Small intestine (tissue), 7 donors: ENCODE measurements around the gene VRK2. TPM values are rescaled to one million over a fixed set of nuclear protein-coding genes. Genes with fewer than 3 reads are reported as not detected.
"Not testable (repeated sequence)": the region's sequence is repeated elsewhere in the genome, so short reads cannot be mapped to it uniquely, and the experiment has no call there.

Experiments
- DNase-seq, 2 donors: peaks; one replicate each; pipeline versions ENCODE4 v3.0.0 to v3.0.0-alpha.2; 2013
- FAIRE-seq: peaks from 2 replicates; lab custom pipeline; 2012; peaks lifted over from hg19 to GRCh38; lab: Jason Lieb, UNC
- H3K27ac ChIP-seq, 3 donors: one replicate each; pipeline ENCODE4 v1.5.1; 2013; ENCODE audit warnings: low read length in 2 of 3, mild to moderate bottlenecking in 2 of 3, control low read depth in 1 of 3, inconsistent platforms in 1 of 3, low read depth in 1 of 3, moderate library complexity in 1 of 3
- H3K27me3 ChIP-seq, 3 donors: one replicate each; pipeline ENCODE4 v1.6.1; 2013; ENCODE audit warnings: low read length in 3 of 3, inconsistent platforms in 1 of 3; ENCODE audit not compliant: control insufficient read depth in 3 of 3, insufficient read depth in 3 of 3
- H3K36me3 ChIP-seq, 3 donors: one replicate each; pipeline ENCODE4 v1.6.1; 2013; ENCODE audit warnings: low read length in 3 of 3, inconsistent platforms in 1 of 3, low read depth in 1 of 3, mild to moderate bottlenecking in 1 of 3, moderate library complexity in 1 of 3; ENCODE audit not compliant: control insufficient read depth in 3 of 3, insufficient read depth in 2 of 3
- H3K4me1 ChIP-seq, 3 donors: one replicate each; pipeline ENCODE4 v1.6.1; 2013; ENCODE audit warnings: low read length in 2 of 3, inconsistent platforms in 1 of 3, low read depth in 1 of 3, mild to moderate bottlenecking in 1 of 3, moderate library complexity in 1 of 3; ENCODE audit not compliant: control insufficient read depth in 3 of 3, insufficient read depth in 2 of 3
- H3K4me3 ChIP-seq, 3 donors: one replicate each; pipeline ENCODE4 v1.5.1; 2013; ENCODE audit warnings: low read length in 3 of 3, control low read depth in 1 of 3, inconsistent platforms in 1 of 3, low read depth in 1 of 3, mild to moderate bottlenecking in 1 of 3, moderate library complexity in 1 of 3
- H3K9me3 ChIP-seq, 2 donors: one replicate each; pipeline ENCODE4 v1.6.1; 2013; ENCODE audit warnings: low read depth in 1 of 2, low read length in 1 of 2; ENCODE audit not compliant: control insufficient read depth in 2 of 2, insufficient read depth in 1 of 2
- WGBS, 3 donors: extraction: QIAGEN DNeasy Blood & Tissue Kit; methylation state at CpG; one replicate each; pipeline ENCODE4 v1.1.7; 2013; 5-methylcytosine and 5-hydroxymethylcytosine counted together
- polyA plus RNA-seq, 4 donors: library from polyadenylated mRNA; stranded (reverse) in 3 of 4; unstranded in 1 of 4; fragments of 200-250 nt in 3 of 4; fragments of 120-200 nt in 1 of 4; gene quantifications; one replicate each; pipeline versions ENCODE4 v1.2.1 to v1.2.3, GENCODE V29; 2013
- donor health status: healthy with polysubstance abuse.
- donor health status: control.
- donor health status: control.
- donor health status: Bipolar disorder and iron deficiency.
- donor health status: healthy.

The VRK2 gene
- polyA plus RNA-seq, 4 donors, result 5.1 to 18.0 (median 6.9) TPM

DNA sequence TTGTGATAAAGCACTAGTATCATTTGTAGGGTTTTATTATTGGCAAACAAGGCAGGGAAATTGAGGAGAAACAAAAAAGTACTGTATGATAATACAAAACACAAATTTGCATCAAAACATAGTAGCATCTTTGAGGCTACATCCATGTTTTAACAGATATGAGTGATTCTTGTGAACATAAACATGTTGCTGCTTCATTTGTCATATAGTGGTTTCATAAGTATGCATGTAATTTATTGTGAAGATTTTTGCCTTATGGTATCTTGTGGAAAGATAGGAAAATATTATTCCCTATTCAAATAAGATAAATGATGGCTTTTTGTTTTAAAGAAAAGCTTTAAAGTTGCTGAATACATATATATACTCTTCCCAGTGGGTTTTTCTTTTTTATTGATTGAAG is 60.3 kb downstream of the VRK2 start:
- Histone ChIP-seq H3K27ac (no peak overlapping the region), H3K36me3 (peaks cover 0 to 4% (median 0%) of the 10 kb centered on the region in 3 donors), H3K4me1 (no peaks in the 10 kb centered on the region), H3K9me3 (no peaks in the 10 kb centered on the region), H3K27me3 (no peaks in the 10 kb centered on the region), H3K4me3 (no peak overlapping the region)
- DNase-seq (no peak), FAIRE-seq (no peak)

DNA sequence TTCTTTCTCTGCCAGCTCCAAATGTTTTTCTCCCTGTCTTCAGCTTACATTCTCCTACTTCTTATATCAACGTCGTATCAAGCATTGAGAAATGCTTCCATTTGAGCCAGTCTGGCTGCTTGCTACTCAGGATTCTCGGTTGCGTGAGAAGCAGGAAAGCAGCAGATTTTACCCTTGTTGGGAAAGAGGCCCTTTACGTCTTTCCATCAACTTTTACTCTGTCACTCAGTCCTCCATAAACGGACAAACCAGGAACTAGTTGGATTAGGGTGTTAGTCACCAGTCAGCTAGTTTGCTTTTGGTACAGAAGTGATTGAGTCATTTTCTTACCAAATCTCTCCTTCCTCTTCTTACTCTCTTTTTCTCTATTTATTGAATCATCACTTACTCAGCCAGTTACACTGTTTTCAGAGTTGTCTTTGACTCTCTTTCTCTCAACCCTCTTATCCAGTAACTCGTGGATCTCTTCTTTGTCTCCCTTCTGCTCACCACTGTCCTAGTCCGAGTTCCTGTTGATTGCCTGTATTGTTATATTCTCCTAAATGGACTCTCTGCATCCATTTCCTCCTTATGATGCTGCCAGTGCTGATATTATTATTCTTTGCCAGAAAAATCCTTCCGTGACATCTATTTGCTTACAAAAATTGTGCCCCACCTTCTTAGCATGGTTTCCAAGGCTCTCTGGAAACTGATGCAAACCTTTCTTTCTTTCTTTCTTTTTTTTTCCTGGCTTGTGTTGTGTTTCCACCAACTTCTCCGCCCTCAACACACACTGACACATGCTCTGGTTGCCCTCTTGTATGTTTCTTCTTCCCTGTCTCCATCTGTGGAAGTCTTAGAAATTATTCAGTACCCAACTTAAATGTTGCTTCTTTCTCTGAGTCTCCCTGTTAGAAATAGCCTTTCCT is 61.5 kb downstream of the VRK2 start:
- no peaks in the 10 kb centered on the region for H3K4me1 ChIP-seq
- H3K9me3 ChIP-seq, result no peaks in the 10 kb centered on the region
- no peak for DNase-seq
- H3K4me3 ChIP-seq, result no peak overlapping the region
- no peak for FAIRE-seq
- H3K27me3 ChIP-seq, result no peaks in the 10 kb centered on the region
- H3K27ac ChIP-seq, result no peak overlapping the region
- 82 to 86% (median 86%) methylated on average over 10 of the region's 10 CpGs for WGBS, 3 donors
- peaks cover 0 to 4% (median 0%) of the 10 kb centered on the region in 3 donors for H3K36me3 ChIP-seq

DNA sequence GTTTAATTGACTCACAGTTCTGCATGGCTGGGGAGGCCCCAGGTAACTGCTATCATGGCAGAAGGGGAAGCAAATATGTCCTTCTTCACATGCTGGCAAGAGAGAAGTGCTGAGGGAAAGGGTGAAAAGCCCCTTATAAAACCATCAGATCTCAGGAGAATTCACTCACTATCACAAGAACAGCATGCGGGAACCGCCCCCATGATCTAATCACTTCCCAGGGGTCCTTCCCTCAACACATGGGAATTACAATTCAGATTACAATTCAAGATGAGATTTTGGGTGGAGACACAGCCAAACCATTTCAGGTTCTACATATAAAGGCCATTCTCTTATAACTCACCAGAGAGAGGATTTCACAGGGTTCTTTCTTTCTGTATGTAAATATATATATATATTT is 62.9 kb downstream of the VRK2 start:
- no peak overlapping the region for H3K4me3 ChIP-seq
- 93 to 100% (median 96%) methylated on average over 2 of the region's 2 CpGs for WGBS, 3 donors
- no peak overlapping the region for H3K27ac ChIP-seq
- H3K9me3 ChIP-seq, result no peaks in the 10 kb centered on the region
- no peaks in the 10 kb centered on the region for H3K27me3 ChIP-seq
- peaks cover 0 to 4% (median 0%) of the 10 kb centered on the region in 3 donors for H3K36me3 ChIP-seq
- no peak for FAIRE-seq
- no peaks in the 10 kb centered on the region for H3K4me1 ChIP-seq
- DNase-seq, result no peak

DNA sequence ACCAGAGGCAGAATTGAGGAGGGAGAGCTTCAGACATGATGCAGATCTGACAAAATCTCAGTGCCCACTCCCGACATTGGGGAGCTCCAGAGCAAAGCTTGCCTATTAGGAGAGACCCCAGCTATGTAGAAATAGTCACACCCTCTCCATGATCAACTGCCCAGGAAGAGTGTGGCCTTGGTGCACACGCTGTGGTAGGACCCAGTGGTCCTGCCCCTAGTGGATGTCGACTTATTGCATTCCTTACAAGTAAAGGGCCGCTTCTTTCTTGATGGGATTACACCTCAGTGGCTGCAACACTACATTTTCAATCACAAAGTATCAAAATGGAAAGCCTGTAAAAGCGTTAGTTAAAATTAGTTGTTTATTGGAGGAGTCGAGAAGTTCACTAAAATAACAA is 64.2 kb downstream of the VRK2 start:
- FAIRE-seq, result no peak
- Histone ChIP-seq H3K27ac (no peak overlapping the region), H3K4me3 (no peak overlapping the region), H3K27me3 (no peaks in the 10 kb centered on the region), H3K4me1 (no peaks in the 10 kb centered on the region), H3K36me3 (peaks cover 0 to 4% (median 0%) of the 10 kb centered on the region in 3 donors), H3K9me3 (no peaks in the 10 kb centered on the region)
- 94 to 98% (median 97%) methylated on average over 6 of the region's 6 CpGs for WGBS, 3 donors
- no peak for DNase-seq

DNA sequence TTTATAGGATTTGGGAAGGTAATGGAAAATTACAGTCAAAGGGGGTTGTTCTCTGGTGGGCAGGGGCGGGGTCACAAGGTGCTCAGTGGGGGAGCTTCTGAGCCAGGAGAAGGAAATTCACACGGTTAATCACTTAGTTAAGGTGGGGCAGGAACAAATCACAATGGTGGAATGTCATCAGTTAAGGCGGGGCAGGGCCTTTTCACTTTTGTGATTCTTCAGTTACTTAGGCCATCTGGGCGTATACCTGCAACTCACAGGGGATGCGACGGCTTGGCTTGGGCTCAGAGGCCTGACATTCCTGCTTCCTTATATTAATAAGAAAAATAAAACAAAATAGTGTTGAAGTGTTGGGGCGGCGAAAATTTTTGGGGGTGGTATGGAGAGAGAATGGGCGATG is 67.0 kb downstream of the VRK2 start:
- FAIRE-seq, H3K27ac ChIP-seq, H3K4me3 ChIP-seq, H3K4me1 ChIP-seq, H3K27me3 ChIP-seq, H3K36me3 ChIP-seq, H3K9me3 ChIP-seq: not testable (repeated sequence)
- peak in 1 of 2 donors; percentile 1 for DNase-seq
- WGBS, 3 donors, result 88 to 91% (median 90%) methylated on average over 9 of the region's 9 CpGs

DNA sequence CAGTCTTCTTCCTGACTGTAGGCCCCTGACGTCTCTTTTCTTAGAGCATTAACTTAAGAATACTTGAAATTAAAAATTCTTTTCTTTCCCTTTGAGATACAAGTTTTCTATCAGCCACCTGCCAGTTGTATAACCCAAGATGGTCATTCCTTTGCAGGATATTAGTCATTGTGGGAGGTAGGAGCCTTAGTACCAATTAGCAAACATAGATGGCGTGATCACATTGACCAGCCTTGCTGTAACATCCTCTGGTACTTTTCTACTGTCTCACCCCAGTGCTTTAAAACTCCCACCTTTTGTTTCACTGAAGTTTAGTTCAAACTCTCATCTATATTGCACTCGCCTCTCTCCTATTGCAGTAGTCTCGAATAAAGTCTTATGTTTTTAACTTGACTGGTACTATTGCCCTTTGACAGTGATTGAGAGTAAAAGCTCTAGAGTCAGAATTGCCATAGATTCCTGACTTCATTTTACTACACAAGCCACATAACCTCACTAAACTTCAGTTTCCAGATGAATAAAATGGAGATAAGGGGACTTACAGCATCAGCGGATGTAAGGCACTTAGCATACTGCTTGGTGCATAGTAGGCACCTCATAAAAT is 74.1 kb downstream of the VRK2 start:
- Histone ChIP-seq H3K27me3 (no peaks in the 10 kb centered on the region), H3K27ac (no peak overlapping the region), H3K4me1 (no peaks in the 10 kb centered on the region), H3K9me3 (no peaks in the 10 kb centered on the region), H3K4me3 (no peak overlapping the region), H3K36me3 (peaks cover 0 to 4% (median 0%) of the 10 kb centered on the region in 3 donors)
- DNase-seq (no peak), FAIRE-seq (no peak)
- WGBS, 3 donors, result 91 to 95% (median 92%) methylated on average over 5 of the region's 5 CpGs

DNA sequence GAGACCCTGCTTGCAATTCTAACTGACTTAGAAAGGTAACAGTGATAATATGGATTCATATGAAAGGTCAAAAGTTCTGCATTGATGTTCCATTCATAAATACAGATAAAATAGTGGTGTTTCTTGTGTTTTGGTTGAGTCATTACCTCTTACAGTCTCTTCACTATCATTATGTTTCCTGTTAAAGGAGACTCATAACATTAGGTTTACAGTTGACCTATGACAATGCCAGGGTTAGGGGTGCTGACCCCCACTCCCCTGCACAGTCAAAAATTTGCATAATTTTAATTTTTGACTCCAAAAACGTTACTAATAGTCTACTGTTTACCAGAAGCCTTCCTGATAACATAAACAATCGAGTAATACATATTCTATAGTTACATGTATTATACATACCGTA is 75.4 kb downstream of the VRK2 start:
- WGBS, 3 donors, result 76 to 86% (median 82%) methylated on average over 3 of the region's 3 CpGs
- Histone ChIP-seq H3K9me3 (no peaks in the 10 kb centered on the region), H3K27me3 (no peaks in the 10 kb centered on the region), H3K4me1 (no peaks in the 10 kb centered on the region), H3K4me3 (no peak overlapping the region), H3K27ac (no peak overlapping the region), H3K36me3 (peaks cover 0 to 4% (median 0%) of the 10 kb centered on the region in 3 donors)
- DNase-seq (no peak), FAIRE-seq (no peak)

DNA sequence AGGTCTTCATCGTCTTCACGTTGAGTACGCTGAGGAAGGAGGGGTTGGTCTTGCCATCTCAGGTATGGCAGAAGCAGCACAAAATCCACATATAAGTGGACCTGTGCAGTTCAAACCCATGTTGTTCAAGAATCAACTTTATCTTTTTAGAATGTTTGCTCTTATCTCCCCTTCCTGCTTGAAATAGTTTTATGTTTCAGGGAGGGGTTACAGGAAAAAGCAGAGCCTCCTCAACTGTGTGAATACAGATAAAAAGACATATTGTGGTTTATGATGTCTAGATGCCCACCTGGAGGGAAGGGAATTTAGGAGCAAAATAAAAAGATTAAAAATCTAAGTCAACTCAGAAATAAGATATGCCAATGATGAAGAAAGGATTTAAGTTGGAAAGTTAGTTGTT is 75.9 kb downstream of the VRK2 start:
- Histone ChIP-seq H3K27ac (no peak overlapping the region), H3K36me3 (peaks cover 0 to 4% (median 0%) of the 10 kb centered on the region in 3 donors), H3K4me3 (no peak overlapping the region), H3K9me3 (no peaks in the 10 kb centered on the region), H3K27me3 (no peaks in the 10 kb centered on the region), H3K4me1 (no peaks in the 10 kb centered on the region)
- FAIRE-seq (no peak), DNase-seq (no peak)
- WGBS, 3 donors, result 96 to 99% (median 98%) methylated on average over 3 of the region's 3 CpGs
